Measurements from ENCODE around the gene TSC22D4. TPM values are rescaled to one million over a fixed set of nuclear protein-coding genes. Genes with fewer than 3 reads are reported as not detected.
A peak's percentile ranks its signal among the peaks of the same experiment; 100 is the strongest.

Gene TSC22D4
- total and polyA plus RNA-seq, 2 experiments from 2014 or later: 19.1 to 30.7 TPM

DNA sequence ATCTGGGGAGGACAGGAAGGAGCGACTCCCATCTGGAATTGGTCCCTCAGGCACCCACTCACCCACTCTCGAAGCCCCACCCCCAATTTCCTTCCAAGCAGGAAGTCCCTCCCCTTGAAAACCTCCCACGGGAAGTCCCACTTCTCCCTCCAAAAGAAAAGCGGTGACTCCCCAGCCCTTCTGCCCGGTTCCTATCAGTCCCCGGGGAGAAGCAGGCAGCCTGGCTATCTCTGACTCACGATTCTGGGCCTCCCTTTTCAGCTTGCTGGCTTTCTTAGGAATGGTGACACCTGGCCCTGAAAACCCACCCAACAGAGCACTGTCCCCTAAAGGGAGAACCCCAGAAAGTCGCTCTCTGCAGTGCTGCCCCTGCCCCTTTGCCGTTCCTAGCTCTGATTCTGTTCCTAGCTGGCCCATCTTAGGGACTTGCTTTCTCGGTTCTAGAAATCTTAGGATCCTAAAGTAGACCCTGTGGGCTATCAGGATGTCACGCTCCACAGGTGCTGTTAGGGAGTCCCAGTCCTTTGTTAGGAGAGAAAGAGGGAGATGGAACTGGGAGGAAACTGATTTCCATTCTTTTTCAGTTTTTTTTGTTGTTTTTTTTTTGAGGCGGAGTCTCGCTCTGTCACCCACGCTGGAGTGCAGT lies 6.0 kb downstream of the TSC22D4 start:
- TF ChIP-seq EZH2 (IDR thresholded peaks at IDR 0.05; ENCODE audit: insufficient read depth, poor library complexity, severe bottlenecking) (no peak), EZH2phosphoT487 (IDR thresholded peaks at IDR 0.05; ENCODE audit: insufficient read depth, low read depth) (no peak)

DNA sequence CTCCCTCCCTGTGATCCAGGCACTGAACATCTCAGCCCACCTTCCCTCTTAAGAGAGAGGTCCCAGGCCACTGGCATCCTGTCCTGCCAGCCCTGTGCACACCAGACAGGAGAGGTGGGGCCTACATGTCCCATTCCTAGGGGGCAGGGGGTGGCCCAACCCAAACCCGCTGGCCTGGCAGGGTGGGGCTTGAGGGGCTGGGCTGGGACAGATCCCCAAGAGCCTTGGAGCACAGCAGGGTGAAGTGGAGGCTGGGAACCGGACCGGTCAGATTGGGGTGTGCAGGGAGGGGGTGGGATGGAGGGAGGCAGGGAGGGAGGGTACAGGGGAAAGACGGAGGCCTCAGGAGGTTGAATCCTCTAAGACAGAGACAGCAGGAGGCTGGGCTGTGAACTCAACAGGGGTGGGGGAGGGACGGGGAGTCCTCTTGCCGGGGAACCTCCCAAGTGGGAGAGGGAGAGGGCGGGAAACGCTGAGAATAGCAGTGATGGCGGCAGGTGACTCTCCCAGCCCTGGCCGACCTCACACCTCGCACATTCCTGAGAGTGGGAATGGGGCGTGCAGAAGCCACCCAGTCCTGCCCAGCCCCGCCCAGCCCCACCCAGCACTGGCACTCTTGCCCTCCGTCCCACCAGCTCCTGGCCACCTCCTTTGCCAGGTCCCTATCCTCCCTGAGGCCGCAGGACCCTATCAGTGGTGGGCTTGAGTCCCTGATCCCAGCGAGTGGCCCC lies 6.7 kb downstream of the TSC22D4 start:
- Histone ChIP-seq H3K4me2 (ENCODE audit: unreplicated experiment) (no peak overlapping the region), H3K4me3 (no peak overlapping the region), H3K27ac (no peak overlapping the region), H3K79me2 (ENCODE audit: insufficient read depth) (peaks cover 36% of the 10 kb centered on the region), H3K36me3 (ENCODE audit: low read depth) (no peaks in the 10 kb centered on the region; the same call in 1 of the 2 replicates), H3K9ac (no peak overlapping the region), H3F3A (ENCODE audit: insufficient read depth) (peaks cover 8% of the 10 kb centered on the region; the same call in 1 of the 2 replicates), H3K27me3 (replicated peaks; ENCODE audit: insufficient read depth) (no peaks in the 10 kb centered on the region), H2AFZ (no peak overlapping the region), H3K9me2 (ENCODE audit: insufficient read depth) (no peaks in the 10 kb centered on the region), H4K20me1 (ENCODE audit: insufficient read depth) (no peaks in the 10 kb centered on the region), H3K4me1 (ENCODE audit: insufficient read depth) (peaks cover 7% of the 10 kb centered on the region; the same call in 1 of the 2 replicates), H3K9me3 (ENCODE audit: low read depth) (no peaks in the 10 kb centered on the region)
- in situ Hi-C loops (cut with MboI): loop anchor here (10.0 to 25.0 kb wide), 2 partner anchors 223 to 390 kb away; partner anchors contain the start of genes GIGYF1, SLC12A9 and TRIP6
- no peak for DNase-seq
- 89 to 94% methylated on average over 5 to 16 of the region's 16 CpGs for WGBS, 2 experiments (ENCODE audit: low coverage in 1 of 2, low lambda C conversion rate in 2 of 2, missing lambda C conversion rate in 2 of 2)
- TF ChIP-seq EZH2 (IDR thresholded peaks at IDR 0.05; ENCODE audit: insufficient read depth, poor library complexity, severe bottlenecking) (no peak), EZH2phosphoT487 (IDR thresholded peaks at IDR 0.05; ENCODE audit: insufficient read depth, low read depth) (no peak)

More for the DNA sequence above, 6.0 kb downstream of the TSC22D4 start:
- Histone ChIP-seq H3K36me3 (ENCODE audit: low read depth) (no peaks in the 10 kb centered on the region; the same call in 1 of the 2 replicates), H3K9me3 (ENCODE audit: low read depth) (no peaks in the 10 kb centered on the region), H3K4me1 (ENCODE audit: insufficient read depth) (peaks cover 7% of the 10 kb centered on the region; the same call in 1 of the 2 replicates), H3F3A (ENCODE audit: insufficient read depth) (peaks cover 8% of the 10 kb centered on the region; the same call in 1 of the 2 replicates), H3K27me3 (replicated peaks; ENCODE audit: insufficient read depth) (no peaks in the 10 kb centered on the region), H3K79me2 (ENCODE audit: insufficient read depth) (peaks cover 43% of the 10 kb centered on the region), H3K27ac (no peak overlapping the region), H4K20me1 (ENCODE audit: insufficient read depth) (no peaks in the 10 kb centered on the region), H3K4me2 (ENCODE audit: unreplicated experiment) (no peak overlapping the region), H3K9me2 (ENCODE audit: insufficient read depth) (no peaks in the 10 kb centered on the region), H3K9ac (no peak overlapping the region), H2AFZ (no peak overlapping the region), H3K4me3 (no peak overlapping the region)
- peak; percentile 58 for DNase-seq
- 75 to 78% methylated on average over 13 to 14 of the region's 14 CpGs for WGBS, 2 experiments (ENCODE audit: low coverage in 1 of 2, low lambda C conversion rate in 2 of 2, missing lambda C conversion rate in 2 of 2)
- in situ Hi-C loops (cut with MboI): loop anchor here (10.0 to 25.0 kb wide), 2 partner anchors 222 to 389 kb away; partner anchors contain the start of genes GIGYF1, SLC12A9 and TRIP6

DNA sequence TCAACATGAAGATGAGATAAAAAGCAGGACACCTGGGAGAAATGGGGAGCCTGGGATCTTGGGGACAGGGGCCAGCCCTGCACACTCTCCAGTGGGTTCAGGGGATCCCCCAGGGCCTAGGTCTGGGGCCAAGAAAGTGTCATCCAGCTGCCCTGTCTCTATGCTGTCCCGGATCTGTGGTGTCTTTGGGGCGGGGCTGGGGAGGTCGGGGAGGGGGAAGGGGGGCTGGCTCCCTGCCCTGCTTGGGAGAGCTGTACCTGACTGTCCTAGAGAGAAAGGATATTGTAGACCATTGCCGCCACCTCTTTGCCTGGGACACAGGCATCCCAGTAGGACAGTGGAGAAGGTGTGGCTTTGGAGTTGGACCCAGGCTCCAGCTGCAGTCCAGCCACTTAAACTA lies 8.0 kb downstream of the TSC22D4 start:
- Histone ChIP-seq H3K4me1 (ENCODE audit: insufficient read depth) (peaks cover 5% of the 10 kb centered on the region; the same call in 1 of the 2 replicates), H3K9me3 (ENCODE audit: low read depth) (no peaks in the 10 kb centered on the region), H3K79me2 (ENCODE audit: insufficient read depth) (peaks cover 23% of the 10 kb centered on the region), H3F3A (ENCODE audit: insufficient read depth) (peaks cover 8% of the 10 kb centered on the region; the same call in 1 of the 2 replicates), H3K36me3 (ENCODE audit: low read depth) (no peaks in the 10 kb centered on the region; the same call in 1 of the 2 replicates), H3K27ac (no peak overlapping the region), H3K4me2 (ENCODE audit: unreplicated experiment) (no peak overlapping the region), H4K20me1 (ENCODE audit: insufficient read depth) (no peaks in the 10 kb centered on the region), H3K27me3 (replicated peaks; ENCODE audit: insufficient read depth) (no peaks in the 10 kb centered on the region), H3K4me3 (no peak overlapping the region), H3K9ac (no peak overlapping the region), H2AFZ (no peak overlapping the region), H3K9me2 (ENCODE audit: insufficient read depth) (no peaks in the 10 kb centered on the region)
- DNase-seq: no peak
- in situ Hi-C loops (cut with MboI): loop anchor here (10.0 to 25.0 kb wide), 2 partner anchors 224 to 391 kb away; partner anchors contain the start of genes GIGYF1, SLC12A9 and TRIP6
- 56 to 63% methylated on average over 2 to 4 of the region's 4 CpGs for WGBS, 2 experiments (ENCODE audit: low coverage in 1 of 2, low lambda C conversion rate in 2 of 2, missing lambda C conversion rate in 2 of 2)
- TF ChIP-seq EZH2phosphoT487 (IDR thresholded peaks at IDR 0.05; ENCODE audit: insufficient read depth, low read depth) (no peak), EZH2 (IDR thresholded peaks at IDR 0.05; ENCODE audit: insufficient read depth, poor library complexity, severe bottlenecking) (no peak)

Data from GM23248 (cell line).